NCI-H82 treated with DMSO at 0.1 percent for 48 hours (cell line): ENCODE data around the gene SNF8.

ENCODE experiments used
- DNase-seq: peaks from one replicate; lab custom pipeline; 2025; ENCODE audit not compliant: unreplicated experiment; lab: John Stamatoyannopoulos, UW

Gene SNF8

DNA sequence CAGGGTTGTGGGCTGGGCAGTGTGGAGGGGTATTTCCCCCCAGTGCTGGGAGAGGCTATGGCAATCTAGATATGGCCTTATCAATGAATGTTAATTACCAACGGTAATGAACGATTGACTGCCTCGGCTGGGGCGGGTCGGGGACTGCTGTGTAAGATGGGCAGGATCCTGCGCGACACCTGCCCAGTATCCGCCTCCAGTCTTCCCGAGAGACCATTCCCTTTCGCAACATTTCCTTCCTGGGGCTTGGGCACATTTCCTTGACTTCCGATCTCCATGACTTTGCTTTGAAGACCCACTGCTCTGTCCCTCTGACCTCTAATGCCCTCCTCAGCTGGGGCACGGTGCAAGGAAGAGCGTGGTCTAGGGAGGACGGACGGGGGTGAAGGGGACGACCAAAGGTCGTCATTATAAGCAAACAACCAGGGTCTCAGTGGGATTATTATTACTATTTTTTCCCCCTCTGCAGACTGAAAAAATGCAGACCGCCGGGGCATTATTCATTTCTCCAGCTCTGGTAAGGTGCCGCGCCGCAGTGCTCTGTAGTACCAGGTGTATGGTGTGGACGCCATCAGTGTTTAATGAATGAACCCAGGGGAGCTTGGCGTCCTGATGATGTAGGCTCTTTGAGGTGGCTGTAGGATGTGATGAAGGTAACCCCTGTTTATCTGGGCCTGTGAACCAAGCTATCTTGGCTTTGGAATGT is 51.5 kb downstream of the SNF8 start:
- no peak for DNase-seq

DNA sequence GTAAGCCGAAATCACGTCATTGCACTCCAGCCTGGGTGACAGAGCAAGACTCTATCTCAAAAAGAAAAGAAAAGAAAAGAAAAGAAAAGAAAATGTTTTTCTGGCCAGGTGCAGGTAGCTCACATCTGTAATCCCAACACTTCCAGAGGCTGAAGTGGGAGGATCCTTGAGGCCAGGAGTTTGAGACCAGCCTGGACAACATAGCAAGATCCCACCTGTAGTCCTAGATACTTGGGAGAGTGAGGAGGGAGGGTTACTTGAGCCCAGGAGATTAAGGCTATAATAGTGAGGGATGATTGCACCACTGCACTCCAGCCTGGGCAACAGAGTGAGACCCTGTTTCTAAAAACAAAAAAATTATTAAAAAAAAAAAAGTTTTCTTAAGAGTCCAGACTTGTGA is 54.6 kb downstream of the SNF8 start:
- no peak for DNase-seq

DNA sequence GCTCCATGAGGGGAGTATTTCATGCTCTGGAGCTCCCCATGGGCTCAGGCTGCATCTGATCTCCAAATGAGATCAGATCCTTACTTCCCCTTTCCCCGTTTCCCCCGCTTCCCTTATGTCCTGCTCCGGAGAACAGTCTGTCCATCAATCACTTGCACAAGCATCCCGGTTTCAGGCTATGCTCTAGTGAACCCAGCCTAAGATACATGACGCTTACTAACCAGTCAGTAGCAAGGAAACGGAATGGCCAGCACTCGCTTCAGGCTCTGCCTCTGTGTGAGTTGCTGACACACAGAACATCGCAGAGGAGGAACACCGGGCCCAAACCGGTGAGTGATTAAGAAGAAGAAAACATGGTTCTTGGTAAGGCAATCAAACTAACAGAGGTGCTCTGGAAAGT is 61.5 kb downstream of the SNF8 start:
- peak; percentile 43 for DNase-seq

DNA sequence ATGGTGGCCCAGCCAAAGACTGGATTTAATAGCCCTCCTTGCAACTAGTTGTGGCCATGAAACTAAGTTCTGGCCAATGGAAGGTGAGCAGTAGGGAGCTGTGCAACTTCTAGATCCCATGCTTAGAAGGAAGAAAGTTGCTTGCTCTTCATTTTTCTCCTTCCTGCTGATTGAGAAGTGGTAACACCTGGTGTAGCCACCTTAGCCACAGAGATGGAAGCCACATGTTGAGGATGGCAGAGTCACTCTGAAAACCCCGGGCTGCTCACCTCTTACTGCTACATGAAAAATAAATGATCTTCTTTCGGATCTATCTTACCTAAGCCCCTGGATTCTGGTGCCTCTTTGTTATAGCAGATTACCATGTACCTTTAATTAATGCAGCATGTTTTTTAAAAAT is 62.4 kb downstream of the SNF8 start:
- no peak for DNase-seq
